Fibroblast of lung (primary cell): ENCODE measurements around the gene MKNK1.

ENCODE experiments used
- EZH2 ChIP-seq: IDR thresholded peaks from 2 replicates; pipeline ENCODE4 v1.5.1; 2012; ENCODE audit warnings: low read length, control low read depth, mild to moderate bottlenecking; ENCODE audit errors: missing control alignments
- TF ChIP-seq, protein P1 (sequence below), 2 donors: IDR thresholded peaks in 1 of 2; conservative IDR thresholded peaks in 1 of 2; 1 replicate in 1 of 2; 2 replicates in 1 of 2; pipeline ENCODE4 v1.5.1; 2011 to 2012; ENCODE audit warnings: low read length in 2 of 2, control low read depth in 1 of 2, inconsistent platforms in 1 of 2, low read depth in 1 of 2, mild to moderate bottlenecking in 1 of 2

DNA sequence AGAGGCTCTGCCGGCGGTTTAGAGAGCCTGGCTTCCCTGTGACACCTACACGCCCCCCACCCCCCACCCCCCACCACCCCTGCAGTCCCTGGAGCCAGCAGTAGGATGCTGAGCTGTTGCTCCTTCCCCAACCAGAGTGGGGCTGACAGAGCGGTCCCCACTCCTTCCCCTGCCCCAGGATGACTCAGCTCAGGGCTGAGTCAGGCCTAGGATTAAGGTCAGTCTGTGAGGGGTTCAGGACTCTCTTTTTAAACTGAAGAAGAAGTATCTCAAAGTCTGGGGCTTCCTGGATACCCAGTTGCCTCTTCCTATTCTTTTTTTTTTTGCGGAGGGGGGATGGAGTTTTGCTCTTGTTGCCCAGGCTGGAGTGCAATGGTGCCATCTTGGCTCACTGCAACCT is 95.3 kb downstream of the MKNK1 start:
- TF ChIP-seq, protein P1, sequence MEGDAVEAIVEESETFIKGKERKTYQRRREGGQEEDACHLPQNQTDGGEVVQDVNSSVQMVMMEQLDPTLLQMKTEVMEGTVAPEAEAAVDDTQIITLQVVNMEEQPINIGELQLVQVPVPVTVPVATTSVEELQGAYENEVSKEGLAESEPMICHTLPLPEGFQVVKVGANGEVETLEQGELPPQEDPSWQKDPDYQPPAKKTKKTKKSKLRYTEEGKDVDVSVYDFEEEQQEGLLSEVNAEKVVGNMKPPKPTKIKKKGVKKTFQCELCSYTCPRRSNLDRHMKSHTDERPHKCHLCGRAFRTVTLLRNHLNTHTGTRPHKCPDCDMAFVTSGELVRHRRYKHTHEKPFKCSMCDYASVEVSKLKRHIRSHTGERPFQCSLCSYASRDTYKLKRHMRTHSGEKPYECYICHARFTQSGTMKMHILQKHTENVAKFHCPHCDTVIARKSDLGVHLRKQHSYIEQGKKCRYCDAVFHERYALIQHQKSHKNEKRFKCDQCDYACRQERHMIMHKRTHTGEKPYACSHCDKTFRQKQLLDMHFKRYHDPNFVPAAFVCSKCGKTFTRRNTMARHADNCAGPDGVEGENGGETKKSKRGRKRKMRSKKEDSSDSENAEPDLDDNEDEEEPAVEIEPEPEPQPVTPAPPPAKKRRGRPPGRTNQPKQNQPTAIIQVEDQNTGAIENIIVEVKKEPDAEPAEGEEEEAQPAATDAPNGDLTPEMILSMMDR (conservative IDR thresholded peaks at IDR 0.05 in 1 of 2, IDR thresholded peaks at IDR 0.05 in 1 of 2; ENCODE audit: low read depth in 1 of 2, low read length in 2 of 2), result no peak
- no peak for TF ChIP-seq EZH2
